ENCODE measurements around the gene ADAM21. TPM values are rescaled to one million over a fixed set of nuclear protein-coding genes. Genes with fewer than 3 reads are reported as not detected.
"Not testable (repeated sequence)": the region's sequence is repeated elsewhere in the genome, so short reads cannot be mapped to it uniquely, and the experiment has no call there.

Gene ADAM21
- total RNA-seq, 1 experiment from 2014 or later, result not detected

DNA sequence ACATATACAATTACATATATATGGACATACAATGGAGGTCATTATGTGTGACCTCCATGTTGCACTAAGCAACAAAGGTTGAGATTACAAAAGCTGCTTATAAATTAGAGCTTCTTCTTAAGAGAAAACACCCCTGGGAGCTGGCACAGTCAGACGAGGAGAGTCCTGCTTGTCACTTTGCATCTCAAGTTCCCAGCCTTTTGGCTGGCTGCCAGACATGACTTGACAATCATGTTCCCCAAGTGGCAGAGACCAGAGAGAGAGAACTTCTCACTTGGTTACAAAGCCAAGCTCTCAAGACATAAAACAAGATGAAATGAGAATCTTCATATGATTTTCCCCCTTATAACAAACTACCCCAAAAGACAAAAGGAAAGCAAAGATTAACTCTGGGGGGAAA lies 26.6 kb upstream of the ADAM21 start:
- POLR2A ChIA-PET, result no interaction called here
- Histone ChIP-seq H3K4me3 (ENCODE audit: low read depth, low read length) (no peak overlapping the region), H3K36me3 (ENCODE audit: control insufficient read depth, insufficient read depth, low read length) (no peaks in the 10 kb centered on the region), H3K9me3 (no peaks in the 10 kb centered on the region; the same call in 1 of the 2 replicates), H3K27me3 (replicated peaks; ENCODE audit: control insufficient read depth, insufficient read depth, low read length) (no peaks in the 10 kb centered on the region), H3K4me1 (no peaks in the 10 kb centered on the region)
- intact Hi-C loops (cut with micrococcal nuclease; ENCODE audit: unreplicated experiment), result no loop called here
- Mint-ChIP-seq H3K27ac (ENCODE audit: unreplicated experiment) (no peak overlapping the region), H3K4me1 (ENCODE audit: low read depth, unreplicated experiment) (no peaks in the 10 kb centered on the region), H3K36me3 (ENCODE audit: insufficient read depth, unreplicated experiment) (no peaks in the 10 kb centered on the region), H3K9me3 (ENCODE audit: unreplicated experiment) (peaks cover 30% of the 10 kb centered on the region), H3K27me3 (ENCODE audit: insufficient read depth, unreplicated experiment) (peaks cover 8% of the 10 kb centered on the region), H3K4me3 (ENCODE audit: unreplicated experiment) (no peak overlapping the region)
- BruUV-seq (replicated peaks), result no TSS peak
- TF ChIP-seq, protein P1, sequence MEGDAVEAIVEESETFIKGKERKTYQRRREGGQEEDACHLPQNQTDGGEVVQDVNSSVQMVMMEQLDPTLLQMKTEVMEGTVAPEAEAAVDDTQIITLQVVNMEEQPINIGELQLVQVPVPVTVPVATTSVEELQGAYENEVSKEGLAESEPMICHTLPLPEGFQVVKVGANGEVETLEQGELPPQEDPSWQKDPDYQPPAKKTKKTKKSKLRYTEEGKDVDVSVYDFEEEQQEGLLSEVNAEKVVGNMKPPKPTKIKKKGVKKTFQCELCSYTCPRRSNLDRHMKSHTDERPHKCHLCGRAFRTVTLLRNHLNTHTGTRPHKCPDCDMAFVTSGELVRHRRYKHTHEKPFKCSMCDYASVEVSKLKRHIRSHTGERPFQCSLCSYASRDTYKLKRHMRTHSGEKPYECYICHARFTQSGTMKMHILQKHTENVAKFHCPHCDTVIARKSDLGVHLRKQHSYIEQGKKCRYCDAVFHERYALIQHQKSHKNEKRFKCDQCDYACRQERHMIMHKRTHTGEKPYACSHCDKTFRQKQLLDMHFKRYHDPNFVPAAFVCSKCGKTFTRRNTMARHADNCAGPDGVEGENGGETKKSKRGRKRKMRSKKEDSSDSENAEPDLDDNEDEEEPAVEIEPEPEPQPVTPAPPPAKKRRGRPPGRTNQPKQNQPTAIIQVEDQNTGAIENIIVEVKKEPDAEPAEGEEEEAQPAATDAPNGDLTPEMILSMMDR (IDR thresholded peaks at IDR 0.05; ENCODE audit: insufficient read depth in 1 of 2, low read depth in 1 of 2, low read length in 1 of 2, severe bottlenecking in 1 of 2, unreplicated experiment in 1 of 2), result no peak
- DNase-seq, result no peak
- CTCF ChIA-PET, result no interaction called here

DNA sequence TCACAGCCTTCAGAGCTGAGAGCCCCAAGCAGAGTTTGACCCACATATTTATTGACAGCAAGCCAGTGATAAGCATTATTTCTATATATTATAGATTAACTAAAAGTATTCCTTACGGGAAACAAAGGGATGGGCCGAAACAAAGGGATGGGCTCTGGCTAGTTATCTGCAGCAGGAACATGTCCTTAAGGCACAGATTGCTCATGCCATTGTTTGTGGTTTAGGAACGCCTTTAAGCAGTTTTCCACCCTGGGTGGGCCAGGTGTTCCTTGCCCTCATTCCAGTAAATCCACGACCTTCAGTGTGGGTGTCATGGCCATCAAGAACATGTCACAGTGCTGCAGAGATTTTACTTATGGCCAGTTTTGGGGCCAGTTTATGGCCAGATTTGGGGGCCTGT lies 25.4 kb upstream of the ADAM21 start:
- peaks cover 28% of the 10 kb centered on the region for H3K9me3 Mint-ChIP-seq (ENCODE audit: unreplicated experiment)
- H3K4me3 Mint-ChIP-seq (ENCODE audit: unreplicated experiment); H3K27me3 Mint-ChIP-seq (ENCODE audit: insufficient read depth, unreplicated experiment); H3K9me3 ChIP-seq; BruUV-seq (replicated peaks); H3K36me3 Mint-ChIP-seq (ENCODE audit: insufficient read depth, unreplicated experiment); POLR2A ChIA-PET; H3K36me3 ChIP-seq (ENCODE audit: control insufficient read depth, insufficient read depth, low read length); H3K27me3 ChIP-seq (replicated peaks; ENCODE audit: control insufficient read depth, insufficient read depth, low read length); H3K4me1 ChIP-seq; H3K27ac Mint-ChIP-seq (ENCODE audit: unreplicated experiment); DNase-seq; CTCF ChIA-PET; H3K4me3 ChIP-seq (ENCODE audit: low read depth, low read length); intact Hi-C loops (cut with micrococcal nuclease; ENCODE audit: unreplicated experiment); H3K4me1 Mint-ChIP-seq (ENCODE audit: low read depth, unreplicated experiment): not testable (repeated sequence)

- Mint-ChIP-seq H3K4me1 (ENCODE audit: low read depth, unreplicated experiment) (no peaks in the 10 kb centered on the region), H3K36me3 (ENCODE audit: insufficient read depth, unreplicated experiment) (no peaks in the 10 kb centered on the region), H3K27ac (ENCODE audit: unreplicated experiment) (no peak overlapping the region), H3K4me3 (ENCODE audit: unreplicated experiment) (no peak overlapping the region), H3K27me3 (ENCODE audit: insufficient read depth, unreplicated experiment) (no peaks in the 10 kb centered on the region), H3K9me3 (ENCODE audit: unreplicated experiment) (peaks cover 63% of the 10 kb centered on the region)
- CTCF ChIA-PET, result no interaction called here
- Histone ChIP-seq H3K4me3 (ENCODE audit: low read depth, low read length) (no peak overlapping the region), H3K27me3 (replicated peaks; ENCODE audit: control insufficient read depth, insufficient read depth, low read length) (no peaks in the 10 kb centered on the region), H3K36me3 (ENCODE audit: control insufficient read depth, insufficient read depth, low read length) (no peaks in the 10 kb centered on the region), H3K9me3 (peaks cover 9% of the 10 kb centered on the region; the same call in 1 of the 2 replicates), H3K4me1 (no peaks in the 10 kb centered on the region)
- POLR2A ChIA-PET, result no interaction called here
- intact Hi-C loops (cut with micrococcal nuclease; ENCODE audit: unreplicated experiment), result no loop called here
- no peak for DNase-seq
- no TSS peak for BruUV-seq (replicated peaks)
- TF ChIP-seq, protein P1 (IDR thresholded peaks at IDR 0.05; ENCODE audit: insufficient read depth in 1 of 2, low read depth in 1 of 2, low read length in 1 of 2, severe bottlenecking in 1 of 2, unreplicated experiment in 1 of 2), result no peak
Observed at GRCh38 chr14:70436867-70437266, 15.1 kb upstream of the ADAM21 start.

- no peaks in the 10 kb centered on the region for H3K4me1 ChIP-seq
- no peaks in the 10 kb centered on the region for H3K27me3 ChIP-seq (replicated peaks; ENCODE audit: control insufficient read depth, insufficient read depth, low read length)
- peaks cover 18% of the 10 kb centered on the region for H3K9me3 ChIP-seq
- no peaks in the 10 kb centered on the region for H3K36me3 ChIP-seq (ENCODE audit: control insufficient read depth, insufficient read depth, low read length)
- TF ChIP-seq, protein P1 (IDR thresholded peaks at IDR 0.05; ENCODE audit: insufficient read depth in 1 of 2, low read depth in 1 of 2, low read length in 1 of 2, severe bottlenecking in 1 of 2, unreplicated experiment in 1 of 2), result no peak
- CTCF ChIA-PET, result no interaction called here
- no peak overlapping the region for H3K4me3 ChIP-seq (ENCODE audit: low read depth, low read length)
- no peaks in the 10 kb centered on the region for H3K27me3 Mint-ChIP-seq (ENCODE audit: insufficient read depth, unreplicated experiment)
- no peak overlapping the region for H3K27ac Mint-ChIP-seq (ENCODE audit: unreplicated experiment)
- intact Hi-C loops (cut with micrococcal nuclease; ENCODE audit: unreplicated experiment), result no loop called here
- H3K9me3 Mint-ChIP-seq (ENCODE audit: unreplicated experiment), result peaks cover 49% of the 10 kb centered on the region
- POLR2A ChIA-PET, result no interaction called here
- no peaks in the 10 kb centered on the region for H3K36me3 Mint-ChIP-seq (ENCODE audit: insufficient read depth, unreplicated experiment)
- no peaks in the 10 kb centered on the region for H3K4me1 Mint-ChIP-seq (ENCODE audit: low read depth, unreplicated experiment)
- DNase-seq, result no peak
- no TSS peak for BruUV-seq (replicated peaks)
- H3K4me3 Mint-ChIP-seq (ENCODE audit: unreplicated experiment), result no peak overlapping the region
Observed at GRCh38 chr14:70441641-70442040, 10.3 kb upstream of the ADAM21 start.
